ENCODE data around the gene PNPLA7.
A peak's percentile ranks its signal among the peaks of the same experiment; 100 is the strongest.

The PNPLA7 gene

DNA sequence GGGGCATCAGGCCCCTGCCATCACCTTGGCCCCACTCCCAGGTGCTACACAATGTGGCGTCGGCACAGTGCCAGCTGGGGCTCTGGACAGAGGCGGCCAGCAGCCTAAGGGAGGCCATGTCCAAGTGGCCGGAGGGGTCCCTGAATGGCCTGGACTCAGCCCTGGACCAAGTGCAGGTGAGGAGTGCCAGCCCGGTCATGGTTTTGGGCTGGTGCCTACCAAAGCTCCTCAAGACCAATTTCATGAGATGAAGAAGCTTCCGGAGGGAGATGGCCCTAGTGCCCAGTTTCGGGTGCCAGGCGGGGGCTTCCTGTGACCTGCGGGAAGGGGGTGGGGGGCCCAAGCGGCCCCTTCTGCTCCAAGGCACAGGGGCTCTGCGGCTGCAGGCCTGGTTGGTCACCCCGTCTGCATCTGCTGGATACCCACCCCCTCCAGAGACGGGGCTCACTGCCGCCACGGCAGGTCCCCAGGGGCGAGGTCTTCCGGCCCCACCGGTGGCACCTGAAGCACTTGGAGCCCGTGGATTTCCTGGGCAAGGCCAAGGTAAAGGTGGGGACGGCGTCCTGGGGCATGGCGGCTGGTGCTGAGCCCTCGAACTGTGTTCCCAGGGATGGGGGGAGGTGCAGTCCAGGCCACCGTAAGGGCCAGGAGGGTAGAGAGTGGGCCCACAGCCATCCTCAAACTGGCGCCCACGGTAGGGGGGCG lies 121.2 kb downstream of the PNPLA7 start:
- H3K36me3 ChIP-seq (ENCODE audit: insufficient read depth, low read length) = no peaks in the 10 kb centered on the region
- H3K9me3 ChIP-seq (replicated peaks; ENCODE audit: low read length) = no peaks in the 10 kb centered on the region
- H3K4me2 ChIP-seq (ENCODE audit: low read length) = no peak overlapping the region
- peaks cover 9% of the 10 kb centered on the region for H3K27me3 ChIP-seq (ENCODE audit: control insufficient read depth, insufficient read depth, low read length)
- no peak overlapping the region for H3K9ac ChIP-seq (ENCODE audit: low read depth, low read length)
- H3K4me3 ChIP-seq (ENCODE audit: low read length) = no peak overlapping the region
- peaks cover 12% of the 10 kb centered on the region for H3K4me1 ChIP-seq (ENCODE audit: control insufficient read depth, insufficient read depth, low read length)

DNA sequence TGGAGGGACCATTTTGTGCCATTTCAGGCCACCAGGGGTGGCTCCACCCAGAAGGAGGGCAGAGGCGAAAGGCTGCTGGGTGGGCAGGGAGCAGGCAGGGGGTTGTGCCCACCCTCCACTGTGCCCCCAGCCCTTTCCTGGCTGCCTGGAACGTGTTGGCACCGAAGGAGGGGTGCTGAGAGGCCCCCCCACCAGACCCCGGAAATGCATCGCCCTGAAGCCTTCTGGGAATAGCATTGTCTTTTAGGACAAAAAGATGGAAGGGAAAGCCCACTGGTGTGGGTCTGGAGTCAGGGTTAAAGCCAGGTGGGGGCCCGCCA lies 121.9 kb downstream of the PNPLA7 start:
- no peak overlapping the region for H3K9ac ChIP-seq (ENCODE audit: low read depth, low read length)
- H3K4me2 ChIP-seq (ENCODE audit: low read length) = no peak overlapping the region
- peaks cover 19% of the 10 kb centered on the region for H3K4me1 ChIP-seq (ENCODE audit: control insufficient read depth, insufficient read depth, low read length)
- no peaks in the 10 kb centered on the region for H3K36me3 ChIP-seq (ENCODE audit: insufficient read depth, low read length)
- peaks cover 9% of the 10 kb centered on the region for H3K27me3 ChIP-seq (ENCODE audit: control insufficient read depth, insufficient read depth, low read length)
- no peak overlapping the region for H3K4me3 ChIP-seq (ENCODE audit: low read length)
- no peaks in the 10 kb centered on the region for H3K9me3 ChIP-seq (replicated peaks; ENCODE audit: low read length)

DNA sequence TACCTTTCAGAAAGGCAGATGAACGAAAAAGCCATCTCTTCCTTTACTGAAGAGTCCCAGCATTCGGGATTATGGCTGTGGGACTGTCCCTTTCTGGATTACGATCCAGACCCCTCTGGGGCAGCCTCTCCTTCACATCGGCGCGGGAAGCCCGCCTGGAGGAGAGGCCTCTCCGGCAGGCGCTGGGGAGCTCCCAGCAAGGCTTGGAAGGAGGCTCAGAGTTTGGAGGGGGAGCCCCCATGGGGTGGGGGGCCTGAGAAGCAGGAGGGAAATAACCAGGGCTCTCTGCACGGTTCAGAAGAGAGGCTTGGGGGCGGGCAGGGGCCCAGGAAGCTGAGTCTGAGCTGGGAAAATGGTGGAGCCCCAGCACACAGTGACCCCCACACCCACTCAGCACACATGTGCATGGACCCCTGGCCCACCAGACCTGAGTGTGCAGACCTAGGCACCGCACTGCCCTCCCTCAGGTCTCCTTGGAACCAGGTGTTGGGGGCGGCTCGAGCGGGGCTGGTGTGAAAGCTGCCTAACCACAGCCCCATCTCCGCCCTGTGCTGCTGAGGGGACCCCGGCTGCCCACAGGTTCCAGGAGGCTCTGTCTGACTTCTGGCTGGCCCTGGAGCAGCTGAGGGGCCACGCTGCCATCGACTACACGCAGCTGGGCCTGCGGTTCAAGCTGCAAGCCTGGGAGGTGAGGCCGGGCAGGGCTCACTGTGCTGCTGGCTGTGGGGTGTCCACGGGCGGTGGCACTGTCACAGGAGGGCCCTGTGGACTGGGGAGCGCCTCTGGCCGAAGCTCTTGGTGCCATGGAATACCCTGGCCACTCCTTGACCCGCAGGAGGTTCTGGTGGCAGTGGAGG lies 122.5 kb downstream of the PNPLA7 start:
- no peaks in the 10 kb centered on the region for H3K9me3 ChIP-seq (replicated peaks; ENCODE audit: low read length)
- peaks cover 9% of the 10 kb centered on the region for H3K27me3 ChIP-seq (ENCODE audit: control insufficient read depth, insufficient read depth, low read length)
- no peak overlapping the region for H3K9ac ChIP-seq (ENCODE audit: low read depth, low read length)
- no peaks in the 10 kb centered on the region for H3K36me3 ChIP-seq (ENCODE audit: insufficient read depth, low read length)
- no peak overlapping the region for H3K4me2 ChIP-seq (ENCODE audit: low read length)
- H3K4me1 ChIP-seq (ENCODE audit: control insufficient read depth, insufficient read depth, low read length) = peaks cover 19% of the 10 kb centered on the region
- no peak overlapping the region for H3K4me3 ChIP-seq (ENCODE audit: low read length)

DNA sequence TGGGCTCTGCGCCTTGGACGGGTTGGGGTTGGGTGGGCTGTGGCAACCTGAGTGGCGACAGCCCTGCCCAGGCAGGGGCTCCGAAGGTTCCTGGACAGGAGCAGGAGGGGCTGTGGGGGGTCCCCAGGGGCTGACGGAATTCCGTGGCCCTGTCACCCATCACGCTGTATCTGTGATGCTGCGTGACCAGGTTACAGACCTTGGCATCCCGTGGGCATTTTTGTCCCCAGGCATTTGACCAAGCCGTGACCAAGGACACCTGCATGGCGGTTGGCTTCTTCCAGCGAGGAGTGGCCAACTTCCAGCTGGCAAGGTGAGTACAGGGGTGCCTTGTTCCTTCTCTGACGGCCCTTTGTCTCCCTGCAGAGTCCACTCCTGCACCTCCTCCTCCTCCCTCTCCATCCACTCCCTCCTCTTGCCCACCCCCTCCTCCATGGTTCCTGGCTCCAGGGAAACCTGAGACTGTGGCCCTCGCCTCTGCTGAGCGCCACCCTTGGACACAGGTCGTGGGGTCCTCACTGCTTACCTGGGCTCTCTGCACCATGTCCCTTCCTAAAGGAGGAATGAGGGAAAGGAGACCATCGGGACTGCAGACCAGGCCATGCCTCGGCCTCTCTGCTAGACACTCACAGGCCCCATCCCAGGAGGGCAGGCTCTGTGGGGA lies 124.1 kb downstream of the PNPLA7 start:
- peaks cover 7% of the 10 kb centered on the region for H3K27me3 ChIP-seq (ENCODE audit: control insufficient read depth, insufficient read depth, low read length)
- H3K36me3 ChIP-seq (ENCODE audit: insufficient read depth, low read length) = no peaks in the 10 kb centered on the region
- H3K4me1 ChIP-seq (ENCODE audit: control insufficient read depth, insufficient read depth, low read length) = peaks cover 25% of the 10 kb centered on the region
- H3K9ac ChIP-seq (ENCODE audit: low read depth, low read length) = no peak overlapping the region
- H3K4me3 ChIP-seq (ENCODE audit: low read length) = no peak overlapping the region
- no peaks in the 10 kb centered on the region for H3K9me3 ChIP-seq (replicated peaks; ENCODE audit: low read length)
- H3K4me2 ChIP-seq (ENCODE audit: low read length) = no peak overlapping the region

DNA sequence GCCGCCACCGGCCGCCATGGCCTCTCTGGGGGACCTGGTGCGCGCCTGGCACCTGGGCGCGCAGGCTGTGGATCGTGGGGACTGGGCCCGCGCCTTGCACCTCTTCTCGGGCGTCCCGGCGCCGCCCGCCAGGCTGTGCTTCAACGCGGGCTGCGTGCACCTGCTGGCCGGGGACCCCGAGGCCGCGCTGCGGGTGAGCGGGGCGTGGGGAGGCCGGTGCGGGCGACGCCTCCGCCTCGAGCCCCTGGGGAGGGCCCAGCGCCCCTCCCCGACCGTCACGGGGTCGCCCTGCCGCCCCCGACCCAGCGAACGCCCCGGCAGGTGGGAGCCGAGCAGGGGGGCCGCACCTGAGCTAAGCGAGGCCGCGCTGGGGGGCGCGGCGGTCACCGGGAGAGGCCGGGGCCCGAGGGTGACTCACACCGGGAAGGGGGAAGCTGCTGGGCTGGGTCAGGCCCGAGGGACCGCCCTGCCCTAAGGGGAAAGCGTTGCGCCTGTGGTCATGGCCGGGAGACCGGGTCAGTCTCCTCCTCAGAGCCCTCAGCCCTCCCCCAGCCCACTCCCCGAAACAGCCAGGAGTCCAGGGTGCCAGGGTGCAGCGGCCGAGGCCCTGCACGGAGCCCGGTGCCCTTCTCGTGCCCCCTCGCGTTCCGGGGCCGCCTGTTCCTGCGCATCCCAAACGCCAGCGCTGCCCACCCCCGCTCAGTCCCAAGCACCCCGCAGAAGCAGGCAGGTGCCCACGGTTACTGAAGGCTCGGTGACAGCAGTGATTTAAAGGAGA lies 126.5 kb downstream of the PNPLA7 start:
- Histone ChIP-seq H3K36me3 (ENCODE audit: insufficient read depth, low read length) (no peaks in the 10 kb centered on the region), H3K4me3 (ENCODE audit: low read length) (peak overlapping the region; percentile 76), H3K27me3 (ENCODE audit: control insufficient read depth, insufficient read depth, low read length) (no peaks in the 10 kb centered on the region), H3K9me3 (replicated peaks; ENCODE audit: low read length) (no peaks in the 10 kb centered on the region), H3K9ac (ENCODE audit: low read depth, low read length) (no peak overlapping the region), H3K4me2 (ENCODE audit: low read length) (peak overlapping the region; percentile 80), H3K4me1 (ENCODE audit: control insufficient read depth, insufficient read depth, low read length) (peaks cover 25% of the 10 kb centered on the region)

DNA sequence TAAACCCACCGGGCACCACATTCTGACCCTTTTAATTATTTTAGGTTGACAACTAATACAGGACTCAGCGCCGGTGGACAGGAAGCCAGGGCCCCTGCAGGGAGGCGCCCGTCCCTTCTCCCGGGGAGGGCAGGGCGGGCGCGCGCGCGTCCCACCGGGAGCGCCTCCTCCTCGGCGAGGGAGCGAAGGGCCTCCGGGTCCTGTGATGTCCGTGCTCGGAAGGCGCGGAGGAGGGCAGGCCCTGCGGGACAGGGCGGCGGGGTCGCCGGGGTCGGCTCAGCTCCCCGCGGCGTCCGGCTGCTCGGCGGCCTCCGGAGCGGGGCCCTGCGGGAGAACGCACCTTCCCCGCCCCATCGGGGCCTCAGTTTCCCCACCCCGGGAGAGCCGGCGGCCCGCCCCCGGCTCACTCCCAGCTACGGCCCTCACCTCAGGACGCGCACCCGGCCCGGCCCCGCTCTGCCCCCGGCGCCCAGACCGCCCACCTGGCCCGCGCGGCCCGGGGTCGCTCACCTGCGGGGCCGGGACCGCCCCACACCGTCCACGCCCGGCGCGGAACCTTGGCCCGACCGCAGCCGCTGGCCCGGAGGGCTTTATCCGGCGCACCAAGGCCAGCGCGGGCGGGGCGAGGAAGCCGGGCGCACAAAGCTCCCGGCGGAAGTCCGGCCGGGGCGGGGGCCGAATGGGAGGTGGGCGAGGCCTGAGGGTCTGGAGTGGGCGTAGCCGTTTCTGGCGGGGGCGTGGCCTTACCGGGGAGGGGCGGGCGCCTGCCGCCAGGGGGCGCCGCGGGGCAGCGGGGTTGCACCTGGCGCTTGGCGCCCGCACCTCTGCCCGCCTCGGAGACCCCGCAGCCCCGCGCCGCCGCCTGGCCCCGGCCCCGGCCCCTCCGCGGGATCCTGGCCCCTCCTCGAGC lies 127.3 kb downstream of the PNPLA7 start, which contains the start of the genes EXD3 and NOXA1:
EXD3 (minus strand) TSS at position 559 of the 910 bp plus-strand sequence. CDS start 27,805 bp downstream, outside the sequence.
NOXA1 (plus strand) TSS at position 790 of the 910 bp plus-strand sequence. CDS start 137 bp downstream, outside the sequence.
- H3K9me3 ChIP-seq (replicated peaks; ENCODE audit: low read length) = no peaks in the 10 kb centered on the region
- peak within 1 kb of the TSS; percentile 76 for H3K4me3 ChIP-seq (ENCODE audit: low read length)
- no peaks in the 10 kb centered on the region for H3K27me3 ChIP-seq (ENCODE audit: control insufficient read depth, insufficient read depth, low read length)
- H3K4me2 ChIP-seq (ENCODE audit: low read length) = peak within 1 kb of the TSS; percentile 94
- peaks cover 25% of the 10 kb centered on the region for H3K4me1 ChIP-seq (ENCODE audit: control insufficient read depth, insufficient read depth, low read length)
- peak within 1 kb of the TSS; percentile 90 for H3K9ac ChIP-seq (ENCODE audit: low read depth, low read length)
- H3K36me3 ChIP-seq (ENCODE audit: insufficient read depth, low read length) = no peaks in the 10 kb centered on the region

DNA sequence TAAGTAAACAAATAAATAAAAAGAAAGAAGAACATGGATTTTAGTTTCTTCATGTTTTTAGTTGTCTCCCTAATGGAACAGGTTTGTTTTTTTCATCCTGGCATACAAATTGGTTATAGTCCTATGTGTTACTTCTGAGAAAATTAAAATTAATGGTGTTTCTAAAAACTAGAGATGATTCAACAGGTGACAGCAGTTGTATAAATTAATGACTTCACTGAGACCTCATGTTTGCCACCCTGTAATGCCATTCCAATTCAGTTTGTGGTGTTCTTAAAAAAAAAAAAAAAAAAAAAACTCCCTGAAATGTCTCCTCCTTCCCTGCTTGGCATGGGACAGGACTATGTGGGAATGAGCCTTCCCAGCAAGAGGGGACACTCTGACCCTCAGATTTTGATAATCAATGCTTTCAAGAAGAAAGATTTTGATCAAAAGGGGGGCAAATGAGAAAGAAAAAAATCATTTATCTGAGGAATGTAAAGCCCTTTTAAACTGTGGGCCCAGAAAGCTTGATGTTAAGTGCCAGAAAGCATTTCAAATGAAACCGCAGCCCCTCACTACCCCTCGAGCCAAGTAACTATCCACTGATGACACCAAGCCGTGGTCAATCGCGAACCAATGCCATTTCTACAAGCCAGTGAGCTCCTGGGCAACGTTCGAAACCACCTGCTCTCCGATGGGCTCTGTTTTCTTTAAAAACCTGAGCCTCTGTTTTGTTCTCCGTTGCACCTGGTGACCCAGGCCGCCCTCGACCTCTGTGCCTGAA lies 128.2 kb downstream of the PNPLA7 start:
- peaks cover 30% of the 10 kb centered on the region for H3K4me1 ChIP-seq (ENCODE audit: control insufficient read depth, insufficient read depth, low read length)
- H3K9ac ChIP-seq (ENCODE audit: low read depth, low read length) = peak overlapping the region; percentile 90
- peak overlapping the region; percentile 76 for H3K4me3 ChIP-seq (ENCODE audit: low read length)
- H3K27me3 ChIP-seq (ENCODE audit: control insufficient read depth, insufficient read depth, low read length) = no peaks in the 10 kb centered on the region
- no peaks in the 10 kb centered on the region for H3K9me3 ChIP-seq (replicated peaks; ENCODE audit: low read length)
- H3K36me3 ChIP-seq (ENCODE audit: insufficient read depth, low read length) = no peaks in the 10 kb centered on the region
- peak overlapping the region; percentile 94 for H3K4me2 ChIP-seq (ENCODE audit: low read length)

DNA sequence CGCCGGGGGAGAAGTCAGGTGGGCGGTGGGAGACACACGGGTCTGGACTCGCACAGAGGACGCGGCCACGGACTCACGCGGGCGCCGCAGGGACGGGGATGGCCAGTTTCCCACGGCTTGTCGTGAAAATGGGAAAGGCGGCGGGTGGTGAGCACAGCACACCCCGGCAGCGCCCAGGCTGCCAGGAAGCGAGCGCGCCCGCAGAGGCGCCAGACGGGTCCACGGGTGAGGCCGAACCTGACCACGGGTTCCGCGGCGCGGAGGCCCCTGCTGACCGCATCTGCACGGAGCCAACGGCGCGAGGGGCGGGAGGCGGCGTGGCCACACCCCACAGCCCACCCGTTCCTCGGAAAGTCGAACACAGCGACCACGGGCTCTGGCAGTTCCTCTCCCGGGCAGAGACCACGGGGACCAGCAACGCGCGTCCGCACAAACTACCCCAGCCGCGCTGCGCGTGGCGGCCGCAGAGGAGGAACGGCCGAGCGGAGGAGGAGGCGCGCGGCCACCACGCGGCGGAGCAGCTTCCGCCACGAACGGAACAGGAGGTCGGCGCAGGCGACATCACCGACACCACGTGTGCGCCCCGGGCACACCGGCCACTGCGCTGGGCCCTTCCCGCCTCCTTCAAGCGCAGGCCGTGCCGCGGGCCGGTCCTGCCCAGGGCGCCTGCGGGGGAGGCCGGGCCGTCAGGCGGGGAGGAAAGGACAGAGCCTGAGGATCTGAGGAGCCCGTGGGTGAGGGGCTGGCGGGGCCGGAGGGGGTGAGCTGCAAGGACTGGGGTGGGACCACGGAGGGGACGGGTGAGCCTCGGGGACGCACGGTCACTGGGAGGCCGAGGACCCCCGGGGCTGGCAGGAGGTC lies 132.8 kb downstream of the PNPLA7 start:
- Histone ChIP-seq H3K9ac (ENCODE audit: low read depth, low read length) (peak overlapping the region; percentile 26), H3K4me1 (ENCODE audit: control insufficient read depth, insufficient read depth, low read length) (peaks cover 18% of the 10 kb centered on the region), H3K4me2 (ENCODE audit: low read length) (peak overlapping the region; percentile 77), H3K27me3 (ENCODE audit: control insufficient read depth, insufficient read depth, low read length) (no peaks in the 10 kb centered on the region), H3K4me3 (ENCODE audit: low read length) (peak overlapping the region; percentile 63), H3K36me3 (ENCODE audit: insufficient read depth, low read length) (no peaks in the 10 kb centered on the region), H3K9me3 (replicated peaks; ENCODE audit: low read length) (no peaks in the 10 kb centered on the region)

DNA sequence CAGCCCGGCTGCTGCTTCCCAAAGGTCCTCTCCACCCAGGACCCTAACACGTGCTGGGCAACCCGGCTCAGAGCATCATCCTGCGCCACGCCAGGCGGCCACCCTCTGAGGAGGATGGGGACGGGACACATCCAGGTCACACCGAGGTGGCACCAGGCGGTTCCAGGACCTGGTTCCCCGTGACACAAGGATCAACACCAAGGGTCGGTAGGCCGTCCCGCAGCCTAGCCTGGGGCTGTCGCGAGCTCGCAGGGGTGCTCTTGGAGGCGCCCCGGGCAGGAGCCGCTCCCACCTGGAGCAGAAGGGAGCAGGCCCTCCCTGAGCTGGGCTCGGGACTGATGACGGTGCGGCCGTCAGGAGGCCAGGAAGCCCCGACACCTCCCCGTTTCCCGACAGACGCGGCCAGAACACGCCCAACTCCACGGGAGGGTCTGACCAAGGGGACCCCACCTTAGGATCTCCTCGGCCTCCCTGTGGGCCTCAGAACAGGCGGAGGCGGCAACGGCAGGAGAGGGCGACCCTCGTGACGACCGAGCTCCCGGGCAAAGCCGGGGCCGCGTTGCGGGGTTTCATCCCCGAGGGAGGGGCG lies 133.5 kb downstream of the PNPLA7 start:
- Histone ChIP-seq H3K9ac (ENCODE audit: low read depth, low read length) (no peak overlapping the region), H3K4me3 (ENCODE audit: low read length) (peak overlapping the region; percentile 63)

More for the DNA sequence above, 133.5 kb downstream of the PNPLA7 start:
- Histone ChIP-seq H3K4me1 (ENCODE audit: control insufficient read depth, insufficient read depth, low read length) (peaks cover 19% of the 10 kb centered on the region), H3K4me2 (ENCODE audit: low read length) (peak overlapping the region; percentile 77), H3K36me3 (ENCODE audit: insufficient read depth, low read length) (no peaks in the 10 kb centered on the region), H3K27me3 (ENCODE audit: control insufficient read depth, insufficient read depth, low read length) (no peaks in the 10 kb centered on the region), H3K9me3 (replicated peaks; ENCODE audit: low read length) (no peaks in the 10 kb centered on the region)

Data from skeletal muscle satellite cell (primary cell).